MCF 10A (cell line): ENCODE results near the gene NUP160. TPM values are rescaled to one million over a fixed set of nuclear protein-coding genes. Genes with fewer than 3 reads are reported as not detected.
A peak's percentile ranks its signal among the peaks of the same experiment; 100 is the strongest.
"Not testable (repeated sequence)": the region's sequence is repeated elsewhere in the genome, so short reads cannot be mapped to it uniquely, and the experiment has no call there.

Experiments used
- BruUV-seq: library from RNA; stranded (reverse); fragments of 400-500 nt; replicated peaks from 2 replicates; lab custom pipeline; 2021; lab: Mats Ljungman, UMichigan
- CTCF ChIA-PET: fragments of 300-600 bp; sonication (Branson Sonifier 250); formaldehyde crosslinking; extraction: SDS; loops from one replicate; lab custom pipeline; 2021; ENCODE audit warnings: antibody characterized with exemption, inconsistent platforms; lab: Yijun Ruan, JAX
- POLR2A ChIA-PET: fragments of 300-600, 350-650 bp; sonication (Branson Sonifier 250); formaldehyde crosslinking; extraction: SDS; loops from one replicate; lab custom pipeline; 2020; ENCODE audit warnings: antibody characterized with exemption, inconsistent platforms; lab: Yijun Ruan, JAX
- DNase-seq: peaks from one replicate; pipeline ENCODE4 v3.0.0-alpha.2; 2018; ENCODE audit not compliant: unreplicated experiment
- H3K27ac Mint-ChIP-seq: one replicate; pipeline ENCODE4 v1.8.0; 2022; ENCODE audit warnings: mild to moderate bottlenecking, low read depth, mixed read lengths; ENCODE audit not compliant: unreplicated experiment
- H3K27me3 Mint-ChIP-seq: one replicate; pipeline ENCODE4 v1.8.0; 2022; ENCODE audit warnings: mixed read lengths; ENCODE audit not compliant: insufficient read depth, unreplicated experiment
- H3K36me3 Mint-ChIP-seq: one replicate; pipeline ENCODE4 v1.8.0; 2022; ENCODE audit warnings: mild to moderate bottlenecking, moderate library complexity, mixed read lengths; ENCODE audit not compliant: insufficient read depth, unreplicated experiment
- H3K4me1 Mint-ChIP-seq: one replicate; pipeline ENCODE4 v1.8.0; 2022; ENCODE audit warnings: mixed read lengths; ENCODE audit not compliant: insufficient read depth, unreplicated experiment
- H3K4me3 Mint-ChIP-seq: one replicate; pipeline ENCODE4 v1.8.0; 2022; ENCODE audit warnings: mild to moderate bottlenecking, moderate library complexity, mixed read lengths; ENCODE audit not compliant: unreplicated experiment
- H3K9me3 Mint-ChIP-seq: one replicate; pipeline ENCODE4 v1.8.0; 2022; ENCODE audit warnings: mixed read lengths; ENCODE audit not compliant: unreplicated experiment
- intact Hi-C: fragments of 100-400 bp; cut with micrococcal nuclease; formaldehyde crosslinking; loops from 2 replicates; pipeline ENCODE4 v1.14.1; 2022
- total RNA-seq: library from RNA; stranded (reverse); gene quantifications from 2 replicates; pipeline ENCODE4 v1.2.3, GENCODE V29; 2022
- TF ChIP-seq, protein P1 (sequence below): fragments of 200-600 bp; IDR thresholded peaks from one replicate; pipeline ENCODE4 v1.8.0; 2022; ENCODE audit warnings: antibody characterized with exemption, mild to moderate bottlenecking; ENCODE audit not compliant: unreplicated experiment

NUP160 gene
- total RNA-seq, 1 experiment from 2014 or later, result 33.8 TPM

DNA sequence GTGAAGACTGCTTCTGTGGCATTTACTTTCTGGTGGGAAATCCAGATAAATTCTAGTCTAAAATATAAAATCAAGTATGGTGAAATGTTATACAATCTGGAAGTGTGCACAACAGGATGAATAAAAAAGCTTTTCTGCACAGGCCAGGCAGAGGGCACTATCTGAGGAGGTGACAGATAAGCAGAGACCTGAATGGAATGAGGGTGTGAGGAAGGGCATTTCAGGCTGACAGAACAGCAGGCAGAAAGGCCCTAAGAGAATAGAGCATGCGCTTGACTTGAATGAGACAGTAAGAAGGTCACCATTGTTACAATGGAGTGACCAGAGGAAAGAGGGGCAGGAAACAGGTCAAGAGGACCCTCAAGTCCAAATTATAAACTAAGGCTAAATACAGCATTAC, 47.4 kb downstream of the NUP160 start:
- no TSS peak for BruUV-seq

DNA sequence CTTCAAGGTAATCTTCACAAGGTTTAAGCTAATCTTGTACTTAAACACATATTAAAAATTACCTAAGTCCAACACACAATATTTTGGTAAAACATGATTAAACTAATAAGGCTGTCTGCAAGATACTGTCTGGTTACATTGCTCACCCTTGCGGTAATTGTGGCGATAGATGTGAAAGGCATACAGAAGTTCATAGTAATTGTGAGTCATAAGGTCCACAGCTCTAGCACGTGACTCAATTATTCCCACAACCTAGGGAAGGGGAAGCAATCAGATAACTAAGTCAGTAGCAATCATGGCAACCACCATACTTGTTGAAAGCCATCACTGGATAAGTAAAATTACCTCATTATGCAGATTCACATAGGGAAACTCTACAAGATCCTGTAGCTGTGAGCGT, 50.5 kb downstream of the NUP160 start:
- POLR2A ChIA-PET, result no interaction called here
- CTCF ChIA-PET, result no interaction called here

More for the DNA sequence above, 47.4 kb downstream of the NUP160 start:
- no peaks in the 10 kb centered on the region for H3K27me3 Mint-ChIP-seq
- TF ChIP-seq, protein P1, sequence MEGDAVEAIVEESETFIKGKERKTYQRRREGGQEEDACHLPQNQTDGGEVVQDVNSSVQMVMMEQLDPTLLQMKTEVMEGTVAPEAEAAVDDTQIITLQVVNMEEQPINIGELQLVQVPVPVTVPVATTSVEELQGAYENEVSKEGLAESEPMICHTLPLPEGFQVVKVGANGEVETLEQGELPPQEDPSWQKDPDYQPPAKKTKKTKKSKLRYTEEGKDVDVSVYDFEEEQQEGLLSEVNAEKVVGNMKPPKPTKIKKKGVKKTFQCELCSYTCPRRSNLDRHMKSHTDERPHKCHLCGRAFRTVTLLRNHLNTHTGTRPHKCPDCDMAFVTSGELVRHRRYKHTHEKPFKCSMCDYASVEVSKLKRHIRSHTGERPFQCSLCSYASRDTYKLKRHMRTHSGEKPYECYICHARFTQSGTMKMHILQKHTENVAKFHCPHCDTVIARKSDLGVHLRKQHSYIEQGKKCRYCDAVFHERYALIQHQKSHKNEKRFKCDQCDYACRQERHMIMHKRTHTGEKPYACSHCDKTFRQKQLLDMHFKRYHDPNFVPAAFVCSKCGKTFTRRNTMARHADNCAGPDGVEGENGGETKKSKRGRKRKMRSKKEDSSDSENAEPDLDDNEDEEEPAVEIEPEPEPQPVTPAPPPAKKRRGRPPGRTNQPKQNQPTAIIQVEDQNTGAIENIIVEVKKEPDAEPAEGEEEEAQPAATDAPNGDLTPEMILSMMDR, result no peak
- intact Hi-C loops, result no loop called here
- no peaks in the 10 kb centered on the region for H3K9me3 Mint-ChIP-seq
- no peak overlapping the region for H3K27ac Mint-ChIP-seq
- no peak for DNase-seq
- no peak overlapping the region for H3K4me3 Mint-ChIP-seq
- POLR2A ChIA-PET, result no interaction called here
- H3K36me3 Mint-ChIP-seq, result peaks cover 88% of the 10 kb centered on the region
- no peaks in the 10 kb centered on the region for H3K4me1 Mint-ChIP-seq
- CTCF ChIA-PET, result interaction anchor here (0.5 to 0.6 kb wide), 2 partner anchors 18 to 133 kb away, joined by 3 to 5 read pairs; no protein-coding TSS in a partner anchor

DNA sequence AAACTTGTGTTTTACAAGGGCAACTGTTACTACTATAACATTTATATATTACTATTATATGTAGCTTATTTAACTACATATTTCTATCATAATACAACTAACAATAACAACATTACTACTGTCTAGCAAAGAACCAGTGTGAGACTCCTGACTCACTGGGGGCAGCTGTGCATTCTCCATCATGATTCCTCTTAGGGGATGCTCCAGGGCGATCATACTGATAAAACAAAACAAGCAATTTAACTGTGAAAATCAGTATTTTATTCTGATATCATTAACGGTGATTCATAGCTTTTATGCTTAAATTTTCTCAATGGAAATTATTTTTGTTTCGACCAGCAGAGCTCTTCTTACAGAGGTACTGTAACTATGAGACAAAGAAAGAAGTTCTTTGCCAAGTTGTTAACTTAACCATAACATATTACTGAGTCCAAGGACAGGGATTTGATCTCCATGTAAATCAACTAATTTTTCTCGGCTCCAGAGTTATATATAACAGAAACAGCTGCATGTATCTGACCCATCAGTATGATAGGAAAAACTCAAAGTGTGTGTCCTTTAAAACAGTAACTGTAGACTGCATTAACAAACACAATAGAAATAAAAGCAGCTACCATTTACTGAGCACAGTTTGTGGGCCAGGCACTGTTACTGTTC, 56.2 kb downstream of the NUP160 start:
- H3K4me3 Mint-ChIP-seq, result no peak overlapping the region

More for the DNA sequence above, 50.5 kb downstream of the NUP160 start:
- no peak overlapping the region for H3K27ac Mint-ChIP-seq
- H3K27me3 Mint-ChIP-seq, result no peaks in the 10 kb centered on the region
- H3K9me3 Mint-ChIP-seq, result no peaks in the 10 kb centered on the region
- intact Hi-C loops, result no loop called here
- no TSS peak for BruUV-seq
- TF ChIP-seq, protein P1, result no peak
- H3K36me3 Mint-ChIP-seq, result peaks cover 94% of the 10 kb centered on the region
- no peak overlapping the region for H3K4me3 Mint-ChIP-seq
- DNase-seq, result peak; percentile 40
- H3K4me1 Mint-ChIP-seq, result no peaks in the 10 kb centered on the region

DNA sequence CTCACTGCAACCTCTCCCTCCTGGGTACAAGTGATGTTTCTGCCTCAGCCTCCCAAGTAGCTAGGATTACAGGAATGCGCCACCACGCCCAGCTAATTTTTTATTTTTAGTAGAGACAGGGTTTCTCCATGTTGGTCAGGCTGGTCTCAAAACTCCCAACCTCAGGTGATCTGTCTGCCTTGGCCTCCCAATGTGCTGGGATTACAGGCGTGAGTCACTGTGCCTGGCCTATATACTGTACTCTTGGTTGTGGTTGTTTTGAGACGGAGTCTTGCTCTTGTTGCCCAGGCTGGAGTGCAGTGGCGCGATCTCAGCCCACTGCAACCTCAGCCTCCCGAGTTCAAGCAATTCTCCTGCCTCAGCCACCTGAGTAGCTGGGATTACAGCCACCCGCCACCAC, 58.1 kb downstream of the NUP160 start:
- POLR2A ChIA-PET, result interaction anchor here (2.2 kb wide), 1 partner anchor 24 kb away, joined by 8 read pairs; no protein-coding TSS in a partner anchor
- BruUV-seq, H3K27me3 Mint-ChIP-seq, DNase-seq, H3K9me3 Mint-ChIP-seq, H3K27ac Mint-ChIP-seq, intact Hi-C loops, H3K4me3 Mint-ChIP-seq, H3K4me1 Mint-ChIP-seq: not testable (repeated sequence)
- H3K36me3 Mint-ChIP-seq, result peaks cover 95% of the 10 kb centered on the region
- CTCF ChIA-PET, result interaction anchor here (0.5 to 1.1 kb wide), 2 partner anchors 12 to 888 kb away, joined by 3 to 4 read pairs; no protein-coding TSS in a partner anchor

More for the DNA sequence above, 56.2 kb downstream of the NUP160 start:
- Mint-ChIP-seq H3K9me3 (no peaks in the 10 kb centered on the region), H3K27me3 (no peaks in the 10 kb centered on the region), H3K36me3 (peaks cover 94% of the 10 kb centered on the region), H3K27ac (no peak overlapping the region), H3K4me1 (no peaks in the 10 kb centered on the region)
- POLR2A ChIA-PET, result interaction anchor here (0.7 to 2.2 kb wide), 3 partner anchors 20 to 26 kb away, joined by 3 to 8 read pairs (median 3); no protein-coding TSS in a partner anchor
- CTCF ChIA-PET, result interaction anchor here (0.7 kb wide), 1 partner anchor 51 kb away, joined by 4 read pairs; no protein-coding TSS in a partner anchor
- no peak for DNase-seq
- BruUV-seq, result no TSS peak
- intact Hi-C loops, result no loop called here
- TF ChIP-seq, protein P1, result no peak
